Fibroblast of pulmonary artery (primary cell): ENCODE results near the gene PTPRCAP.

ENCODE experiments used
- DNase-seq: peaks from one replicate; pipeline ENCODE4 v3.0.0-alpha.2; 2010; ENCODE audit warnings: low read depth
- H3K4me3 ChIP-seq: replicated peaks from 2 replicates; pipeline ENCODE4 v1.5.1; 2011; ENCODE audit warnings: low read depth, mild to moderate bottlenecking, control low read depth, low read length, moderate library complexity
- CTCF ChIP-seq: IDR thresholded peaks from 2 replicates; pipeline ENCODE4 v1.5.1; 2011; ENCODE audit warnings: mild to moderate bottlenecking, control low read depth, low read length, inconsistent platforms; ENCODE audit errors: missing control alignments

PTPRCAP gene

GRCh38 chr11:67400942-67401494, 36.5 kb downstream of the PTPRCAP start:
- no peak for TF ChIP-seq CTCF
- peak overlapping the region; percentile 91 for H3K4me3 ChIP-seq
- no peak for DNase-seq

GRCh38 chr11:67400251-67400941, 37.1 kb downstream of the PTPRCAP start:
- DNase-seq: no peak
- H3K4me3 ChIP-seq: peak overlapping the region; percentile 91
- TF ChIP-seq CTCF: no peak

GRCh38 chr11:67398661-67399563, 38.6 kb downstream of the PTPRCAP start:
- no peak for DNase-seq
- TF ChIP-seq CTCF: no peak
- H3K4me3 ChIP-seq: no peak overlapping the region

GRCh38 chr11:67397986-67398660, 39.4 kb downstream of the PTPRCAP start:
- no peak for TF ChIP-seq CTCF
- no peak overlapping the region for H3K4me3 ChIP-seq
- no peak for DNase-seq

- no peak overlapping the region for H3K4me3 ChIP-seq
- no peak for DNase-seq
- no peak for TF ChIP-seq CTCF
Observed at GRCh38 chr11:67397536-67397935, 39.9 kb downstream of the PTPRCAP start.

- no peak for DNase-seq
- H3K4me3 ChIP-seq: no peak overlapping the region
- no peak for TF ChIP-seq CTCF
Observed at GRCh38 chr11:67396587-67397389, 40.7 kb downstream of the PTPRCAP start.
